ENCODE measurements around the gene PTPRN2. TPM values are rescaled to one million over a fixed set of nuclear protein-coding genes. Genes with fewer than 3 reads are reported as not detected.
A peak's percentile ranks its signal among the peaks of the same experiment; 100 is the strongest.

The PTPRN2 gene
- total and polyA plus RNA-seq, 2 experiments from 2014 or later: 0.28 TPM; not detected in 1

DNA sequence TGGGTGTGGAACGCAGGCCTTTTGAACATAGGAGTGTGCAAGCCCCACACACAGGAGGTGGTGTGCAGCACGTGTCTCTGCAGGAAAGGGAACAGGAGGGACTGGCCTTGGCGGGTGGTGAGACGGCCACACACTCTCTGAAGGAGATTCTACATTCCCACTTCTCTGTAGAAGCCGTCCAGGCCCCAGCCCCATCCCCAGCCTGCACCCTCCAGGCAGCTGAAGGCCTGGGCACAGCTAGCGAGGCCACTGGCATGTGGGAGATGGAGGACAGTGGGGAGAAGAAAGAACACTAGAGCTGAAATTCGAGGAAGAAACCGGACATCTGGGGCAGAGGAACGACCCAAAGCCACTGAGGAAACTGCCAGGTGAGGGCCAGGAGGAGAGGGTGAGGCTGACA lies 743.5 kb downstream of the PTPRN2 start:
- DNase-seq (ENCODE audit: low read depth in 1 of 2, low spot score in 1 of 2): no peak
- no peak overlapping the region for H3K27ac ChIP-seq
- no peaks in the 10 kb centered on the region for H3K4me1 ChIP-seq (ENCODE audit: low read depth)
- no peaks in the 10 kb centered on the region for H3K9me3 ChIP-seq (ENCODE audit: low read depth)
- no peaks in the 10 kb centered on the region for H3K27me3 ChIP-seq
- H3K36me3 ChIP-seq: no peaks in the 10 kb centered on the region
- H3K4me3 ChIP-seq: no peak overlapping the region
- TF ChIP-seq, protein P1, sequence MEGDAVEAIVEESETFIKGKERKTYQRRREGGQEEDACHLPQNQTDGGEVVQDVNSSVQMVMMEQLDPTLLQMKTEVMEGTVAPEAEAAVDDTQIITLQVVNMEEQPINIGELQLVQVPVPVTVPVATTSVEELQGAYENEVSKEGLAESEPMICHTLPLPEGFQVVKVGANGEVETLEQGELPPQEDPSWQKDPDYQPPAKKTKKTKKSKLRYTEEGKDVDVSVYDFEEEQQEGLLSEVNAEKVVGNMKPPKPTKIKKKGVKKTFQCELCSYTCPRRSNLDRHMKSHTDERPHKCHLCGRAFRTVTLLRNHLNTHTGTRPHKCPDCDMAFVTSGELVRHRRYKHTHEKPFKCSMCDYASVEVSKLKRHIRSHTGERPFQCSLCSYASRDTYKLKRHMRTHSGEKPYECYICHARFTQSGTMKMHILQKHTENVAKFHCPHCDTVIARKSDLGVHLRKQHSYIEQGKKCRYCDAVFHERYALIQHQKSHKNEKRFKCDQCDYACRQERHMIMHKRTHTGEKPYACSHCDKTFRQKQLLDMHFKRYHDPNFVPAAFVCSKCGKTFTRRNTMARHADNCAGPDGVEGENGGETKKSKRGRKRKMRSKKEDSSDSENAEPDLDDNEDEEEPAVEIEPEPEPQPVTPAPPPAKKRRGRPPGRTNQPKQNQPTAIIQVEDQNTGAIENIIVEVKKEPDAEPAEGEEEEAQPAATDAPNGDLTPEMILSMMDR (IDR thresholded peaks at IDR 0.05; ENCODE audit: low read depth, low read length): no peak

DNA sequence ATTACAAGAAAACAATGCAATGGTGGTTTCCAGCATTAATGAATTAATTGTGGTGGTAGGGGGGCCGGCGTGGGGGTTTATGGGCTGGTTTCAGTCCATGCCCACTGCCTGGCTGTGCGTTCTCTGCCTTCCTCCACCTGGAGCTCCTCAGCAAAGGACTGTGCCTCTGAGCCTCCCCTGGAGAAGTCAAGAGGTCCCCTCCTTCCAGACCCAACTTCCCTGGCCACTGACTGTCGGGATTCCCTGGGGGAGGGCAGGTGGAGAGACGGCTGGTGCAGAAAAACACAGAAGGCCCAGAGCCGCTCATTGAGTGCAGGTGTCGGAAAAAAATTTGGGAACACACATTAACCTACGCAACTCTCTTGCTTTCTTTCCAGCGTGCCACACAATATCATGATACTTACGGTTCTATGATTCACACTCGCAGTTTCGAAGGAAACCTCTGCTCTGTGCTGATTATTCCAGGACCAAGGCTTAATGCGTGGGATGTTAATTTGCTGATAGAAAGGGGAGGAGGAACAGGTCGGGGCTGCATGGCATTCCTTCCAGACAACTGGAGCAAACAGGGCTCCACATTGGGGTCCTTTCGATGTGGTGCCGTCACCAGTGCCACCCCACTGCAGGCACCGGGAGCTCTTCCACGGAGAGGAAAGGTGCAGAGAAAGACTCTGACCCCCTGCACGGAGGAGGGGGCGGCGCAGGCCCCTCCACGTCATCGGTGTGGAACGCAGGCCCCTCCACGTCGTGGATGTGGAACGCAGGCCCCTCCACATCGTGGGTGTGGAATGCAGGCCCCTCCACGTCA lies 744.1 kb downstream of the PTPRN2 start:
- Histone ChIP-seq H3K36me3 (no peaks in the 10 kb centered on the region), H3K4me3 (no peak overlapping the region), H3K27ac (no peak overlapping the region), H3K27me3 (no peaks in the 10 kb centered on the region), H3K9me3 (ENCODE audit: low read depth) (no peaks in the 10 kb centered on the region), H3K4me1 (ENCODE audit: low read depth) (no peaks in the 10 kb centered on the region)
- DNase-seq (ENCODE audit: low read depth in 1 of 2, low spot score in 1 of 2): no peak
- TF ChIP-seq, protein P1 (IDR thresholded peaks at IDR 0.05; ENCODE audit: low read depth, low read length): no peak

DNA sequence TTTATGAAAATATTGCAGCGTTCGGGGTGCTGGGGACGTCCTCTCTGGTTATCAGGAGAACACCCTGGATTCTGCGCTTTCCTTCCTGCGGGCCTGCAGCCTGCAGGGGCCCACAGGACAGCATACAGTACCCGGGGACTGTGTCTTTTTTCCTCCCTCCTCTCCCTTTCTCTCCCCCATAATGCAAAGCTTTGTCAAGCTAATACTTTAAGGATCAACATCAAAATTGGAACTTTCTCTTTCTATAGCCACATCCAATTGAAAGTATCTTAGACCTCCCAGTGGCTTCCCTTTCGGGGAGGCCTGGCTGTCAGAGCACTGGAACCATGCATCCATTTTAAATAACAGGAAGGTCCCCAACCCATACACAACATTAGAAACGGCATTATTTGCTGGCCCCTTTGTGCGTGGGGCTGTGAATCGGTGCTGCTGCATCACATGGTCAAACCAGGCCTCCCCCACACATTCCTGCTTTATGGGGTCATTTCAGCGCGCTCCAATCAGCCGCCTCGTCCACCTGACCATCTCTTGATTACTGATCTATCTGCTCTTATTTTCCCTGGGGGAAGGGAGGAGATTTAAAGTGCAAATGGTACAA lies 745.8 kb downstream of the PTPRN2 start:
- Histone ChIP-seq H3K4me1 (ENCODE audit: low read depth) (no peaks in the 10 kb centered on the region), H3K4me3 (no peak overlapping the region), H3K27ac (no peak overlapping the region), H3K36me3 (no peaks in the 10 kb centered on the region), H3K27me3 (no peaks in the 10 kb centered on the region), H3K9me3 (ENCODE audit: low read depth) (no peaks in the 10 kb centered on the region)
- no peak for DNase-seq (ENCODE audit: low read depth in 1 of 2, low spot score in 1 of 2)
- TF ChIP-seq, protein P1 (IDR thresholded peaks at IDR 0.05; ENCODE audit: low read depth, low read length): no peak

DNA sequence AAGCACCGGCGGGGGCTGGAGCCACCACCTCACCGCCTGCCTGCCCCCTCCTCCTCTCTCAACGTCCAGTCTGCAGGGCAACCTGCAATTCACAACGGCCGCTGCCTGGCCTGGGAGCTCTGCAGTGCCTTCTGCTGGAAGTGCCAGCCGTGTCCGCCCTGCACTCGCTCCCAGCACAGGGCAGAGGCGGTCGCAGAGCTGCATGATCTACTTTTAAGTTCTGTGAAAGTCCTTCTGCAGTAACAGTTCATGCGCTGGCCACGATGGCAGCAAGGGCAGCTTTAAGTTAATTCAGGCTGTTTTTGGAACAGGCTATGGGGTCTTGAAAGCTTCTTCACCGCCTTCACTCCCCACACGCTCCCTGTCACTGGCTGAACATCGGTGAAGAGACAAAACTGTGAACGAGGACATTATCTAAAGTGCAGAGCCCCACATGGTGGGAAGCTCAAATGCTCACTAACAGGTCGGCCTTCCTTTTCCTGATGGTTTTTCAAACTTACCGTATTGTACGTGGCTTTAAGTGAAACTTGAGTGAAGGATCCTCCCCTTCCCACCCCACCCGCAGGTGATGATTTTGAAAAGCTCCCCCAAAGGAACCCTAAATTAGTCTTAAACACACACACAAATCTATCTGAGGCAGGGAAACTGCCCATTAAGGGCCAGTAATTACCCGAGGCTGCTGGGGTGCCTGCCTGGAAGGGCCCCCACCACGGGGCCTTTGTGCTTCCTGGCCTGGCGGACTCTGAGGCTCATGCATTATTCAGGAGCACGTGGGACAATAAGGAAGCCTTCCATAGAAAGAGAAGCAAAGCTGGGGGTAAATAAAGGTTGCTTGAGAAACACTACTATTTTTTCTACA lies 746.5 kb downstream of the PTPRN2 start:
- no peaks in the 10 kb centered on the region for H3K36me3 ChIP-seq
- H3K4me3 ChIP-seq: no peak overlapping the region
- H3K4me1 ChIP-seq (ENCODE audit: low read depth): no peaks in the 10 kb centered on the region
- H3K27me3 ChIP-seq: no peaks in the 10 kb centered on the region
- no peak overlapping the region for H3K27ac ChIP-seq
- peak in 1 of 2 donors; percentile 12 for DNase-seq (ENCODE audit: low read depth in 1 of 2, low spot score in 1 of 2)
- no peaks in the 10 kb centered on the region for H3K9me3 ChIP-seq (ENCODE audit: low read depth)
- TF ChIP-seq, protein P1 (IDR thresholded peaks at IDR 0.05; ENCODE audit: low read depth, low read length): no peak

DNA sequence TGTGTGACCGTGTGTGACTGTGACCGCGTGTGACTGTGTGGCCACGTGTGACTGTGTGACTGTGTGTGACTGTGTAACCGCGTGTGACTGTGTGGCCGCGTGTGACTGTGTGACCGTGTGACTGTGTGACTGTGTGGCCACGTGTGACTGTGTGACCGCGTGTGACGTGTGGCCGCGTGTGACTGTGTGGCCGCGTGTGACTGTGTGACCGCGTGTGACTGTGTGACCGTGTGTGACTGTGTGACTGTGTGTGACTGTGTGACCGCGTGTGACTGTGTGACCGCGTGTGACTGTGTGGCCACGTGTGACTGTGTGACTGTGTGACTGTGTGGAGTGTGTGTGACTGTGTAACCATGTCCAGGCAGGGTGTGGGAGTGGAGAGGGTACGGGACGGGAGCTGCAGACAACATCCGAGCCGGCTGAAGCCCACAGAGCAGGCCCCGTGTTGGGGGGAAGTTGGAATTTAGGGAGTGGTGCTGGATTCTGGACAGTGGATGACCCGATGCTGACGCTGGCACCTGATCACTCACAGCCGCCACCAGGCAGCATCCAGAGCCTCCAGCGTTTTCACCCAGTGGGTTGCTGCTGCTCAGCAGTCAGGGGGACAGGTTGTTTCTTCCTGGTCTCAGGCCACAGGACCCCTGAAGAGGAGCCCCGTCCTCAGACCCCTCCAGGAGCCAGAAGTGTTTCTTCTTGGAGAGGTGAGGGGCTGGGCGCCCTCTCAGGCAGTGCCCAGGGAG lies 747.3 kb downstream of the PTPRN2 start:
- H3K4me3 ChIP-seq: no peak overlapping the region
- H3K27me3 ChIP-seq: no peaks in the 10 kb centered on the region
- no peaks in the 10 kb centered on the region for H3K9me3 ChIP-seq (ENCODE audit: low read depth)
- no peak overlapping the region for H3K27ac ChIP-seq
- TF ChIP-seq, protein P1 (IDR thresholded peaks at IDR 0.05; ENCODE audit: low read depth, low read length): no peak
- no peaks in the 10 kb centered on the region for H3K36me3 ChIP-seq
- H3K4me1 ChIP-seq (ENCODE audit: low read depth): no peaks in the 10 kb centered on the region
- no peak for DNase-seq (ENCODE audit: low read depth in 1 of 2, low spot score in 1 of 2)

All from cardiac muscle cell (in vitro differentiated cells and primary cell).